GM12873 (cell line): ENCODE data around the gene FAM114A1.
A peak's percentile ranks its signal among the peaks of the same experiment; 100 is the strongest.

Source experiments
- TF ChIP-seq, protein P1 (sequence below): IDR thresholded peaks from 2 replicates; pipeline ENCODE4 v1.5.1; 2012; ENCODE audit warnings: low read depth, mild to moderate bottlenecking, moderate library complexity, low read length, control low read depth; ENCODE audit not compliant: insufficient read depth; ENCODE audit errors: missing control alignments

The FAM114A1 gene

DNA sequence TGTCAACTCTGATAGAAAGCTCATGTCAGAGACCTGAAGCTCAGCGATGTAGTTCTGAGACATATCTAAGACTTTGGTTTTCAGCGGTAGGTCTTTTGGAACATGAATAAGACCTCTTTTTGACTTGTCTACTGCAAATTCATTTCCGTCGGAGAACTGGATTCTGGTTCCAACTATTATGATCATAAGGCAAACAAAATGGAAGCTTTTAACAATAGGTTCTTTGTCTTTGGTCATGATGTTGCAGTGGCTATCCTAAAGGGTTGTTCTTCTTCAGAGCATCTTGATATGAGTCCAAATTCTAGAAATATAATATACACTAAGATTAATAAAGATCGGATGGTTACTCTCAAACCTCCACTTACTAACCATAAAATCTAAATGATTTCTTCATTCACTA is 38.4 kb upstream of the FAM114A1 start:
- TF ChIP-seq, protein P1, sequence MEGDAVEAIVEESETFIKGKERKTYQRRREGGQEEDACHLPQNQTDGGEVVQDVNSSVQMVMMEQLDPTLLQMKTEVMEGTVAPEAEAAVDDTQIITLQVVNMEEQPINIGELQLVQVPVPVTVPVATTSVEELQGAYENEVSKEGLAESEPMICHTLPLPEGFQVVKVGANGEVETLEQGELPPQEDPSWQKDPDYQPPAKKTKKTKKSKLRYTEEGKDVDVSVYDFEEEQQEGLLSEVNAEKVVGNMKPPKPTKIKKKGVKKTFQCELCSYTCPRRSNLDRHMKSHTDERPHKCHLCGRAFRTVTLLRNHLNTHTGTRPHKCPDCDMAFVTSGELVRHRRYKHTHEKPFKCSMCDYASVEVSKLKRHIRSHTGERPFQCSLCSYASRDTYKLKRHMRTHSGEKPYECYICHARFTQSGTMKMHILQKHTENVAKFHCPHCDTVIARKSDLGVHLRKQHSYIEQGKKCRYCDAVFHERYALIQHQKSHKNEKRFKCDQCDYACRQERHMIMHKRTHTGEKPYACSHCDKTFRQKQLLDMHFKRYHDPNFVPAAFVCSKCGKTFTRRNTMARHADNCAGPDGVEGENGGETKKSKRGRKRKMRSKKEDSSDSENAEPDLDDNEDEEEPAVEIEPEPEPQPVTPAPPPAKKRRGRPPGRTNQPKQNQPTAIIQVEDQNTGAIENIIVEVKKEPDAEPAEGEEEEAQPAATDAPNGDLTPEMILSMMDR, result no peak

DNA sequence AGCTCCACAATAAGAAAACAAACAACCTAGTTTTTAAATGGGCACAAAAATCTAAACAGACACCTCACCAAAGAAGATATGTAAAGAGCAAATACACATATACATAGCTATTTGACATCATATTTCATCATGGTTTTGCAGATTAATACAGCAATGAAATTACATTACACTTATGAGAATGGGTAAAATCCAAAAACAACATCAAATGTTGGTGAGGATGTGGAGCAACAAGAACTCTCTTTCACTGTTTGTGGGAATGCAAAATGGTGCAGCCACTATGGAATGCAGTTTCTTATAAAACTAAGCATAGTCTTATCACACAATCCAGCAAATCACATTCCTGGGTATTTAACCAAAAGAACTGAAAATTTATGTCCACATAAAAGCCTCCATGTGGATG is 36.0 kb upstream of the FAM114A1 start:
- TF ChIP-seq, protein P1, result no peak

DNA sequence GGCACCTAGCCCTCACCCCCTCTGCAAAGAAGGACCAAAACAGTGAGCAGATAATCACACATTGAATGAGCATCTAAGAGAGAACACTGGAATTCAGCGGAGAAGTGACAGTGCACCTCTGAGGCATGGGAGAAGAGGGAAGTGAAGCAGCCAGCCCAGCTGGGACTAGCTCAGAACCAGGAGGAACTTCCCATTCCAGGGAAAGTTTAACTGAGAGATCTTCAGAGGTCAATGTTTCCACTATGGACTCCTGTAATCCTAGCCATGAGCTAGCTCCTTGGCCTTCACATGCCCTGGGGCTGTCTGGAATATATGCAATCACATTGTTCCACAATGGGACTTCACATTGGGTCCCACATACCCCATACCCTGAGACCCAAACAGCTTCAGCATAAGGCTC is 35.4 kb upstream of the FAM114A1 start:
- TF ChIP-seq, protein P1, result no peak

DNA sequence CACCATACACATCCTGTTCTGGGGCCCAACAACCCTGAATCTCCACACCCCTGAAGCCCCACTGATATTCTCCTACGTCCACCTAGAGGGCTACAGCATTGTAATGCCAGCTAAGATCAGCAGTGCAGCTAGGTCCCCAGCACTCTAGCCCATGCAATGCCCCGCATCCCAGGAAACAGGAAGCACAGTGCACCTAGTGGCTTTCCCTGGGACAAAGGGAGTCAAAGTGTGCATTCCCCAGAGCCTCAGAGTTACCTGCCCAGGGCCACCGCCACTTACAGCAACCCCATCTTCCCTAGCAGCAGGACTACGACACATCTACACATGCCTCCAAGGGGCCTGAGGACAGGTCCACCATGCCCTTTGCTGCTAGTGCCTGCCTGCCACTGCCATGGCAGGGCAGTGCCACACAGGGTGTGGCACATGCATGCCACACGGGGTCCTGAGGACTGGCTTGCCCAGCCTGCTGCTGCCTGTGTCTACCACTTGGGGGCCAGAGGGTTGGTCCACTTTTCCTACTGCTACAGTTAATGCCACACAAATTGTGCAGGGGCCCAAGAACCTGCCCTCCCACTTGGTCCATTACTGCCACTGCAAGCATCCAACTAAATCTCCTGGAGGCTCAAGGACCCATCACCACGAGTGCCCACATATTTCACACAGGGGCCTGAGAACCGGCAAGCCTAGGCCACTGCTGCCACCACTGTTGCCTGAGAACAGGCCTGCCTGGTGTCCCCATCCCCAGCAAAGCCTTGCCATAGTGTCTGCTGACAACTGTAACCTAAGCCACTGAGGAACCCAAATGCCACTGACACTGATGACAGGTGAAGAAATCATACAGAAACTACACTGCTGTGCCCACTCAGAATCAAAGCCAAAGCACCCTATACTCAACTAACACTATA is 34.7 kb upstream of the FAM114A1 start:
- TF ChIP-seq, protein P1, result peak; percentile 47

DNA sequence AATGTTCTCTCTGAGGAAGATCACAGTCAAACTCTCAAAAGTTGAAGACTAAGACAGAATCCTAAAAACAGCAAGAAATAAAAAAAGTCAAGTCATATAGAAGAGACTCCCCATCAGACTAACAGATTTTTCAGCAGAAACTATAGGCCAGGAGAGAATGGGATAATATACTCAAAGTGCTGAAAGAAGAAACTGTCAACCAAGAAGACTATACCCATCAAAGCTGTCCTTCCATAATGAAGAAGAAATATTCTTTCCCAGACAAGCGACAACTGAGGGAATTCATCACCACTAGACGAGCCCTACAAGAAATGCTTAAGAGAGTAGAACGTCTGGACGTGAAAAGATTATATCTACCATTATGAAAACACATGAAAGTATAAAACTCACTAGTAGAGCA is 33.0 kb upstream of the FAM114A1 start:
- TF ChIP-seq, protein P1, result no peak

DNA sequence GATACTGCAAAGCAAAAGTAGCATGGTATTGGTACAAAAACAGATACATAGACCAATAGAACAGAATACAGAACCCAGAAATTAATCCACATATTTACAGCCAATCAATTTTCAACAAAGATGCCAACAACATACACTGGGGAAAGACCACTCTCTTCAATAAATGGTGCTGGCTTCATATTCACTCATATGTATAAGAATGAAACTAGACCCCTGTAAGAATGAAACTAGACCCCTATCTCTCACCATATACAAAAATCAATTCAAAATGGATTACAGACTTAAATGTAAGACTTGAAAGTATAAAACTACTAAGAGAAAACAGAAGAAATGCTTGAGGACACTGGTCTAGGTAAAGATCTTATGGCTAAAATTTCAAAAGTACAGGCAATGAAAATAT is 30.3 kb upstream of the FAM114A1 start:
- TF ChIP-seq, protein P1, result no peak

DNA sequence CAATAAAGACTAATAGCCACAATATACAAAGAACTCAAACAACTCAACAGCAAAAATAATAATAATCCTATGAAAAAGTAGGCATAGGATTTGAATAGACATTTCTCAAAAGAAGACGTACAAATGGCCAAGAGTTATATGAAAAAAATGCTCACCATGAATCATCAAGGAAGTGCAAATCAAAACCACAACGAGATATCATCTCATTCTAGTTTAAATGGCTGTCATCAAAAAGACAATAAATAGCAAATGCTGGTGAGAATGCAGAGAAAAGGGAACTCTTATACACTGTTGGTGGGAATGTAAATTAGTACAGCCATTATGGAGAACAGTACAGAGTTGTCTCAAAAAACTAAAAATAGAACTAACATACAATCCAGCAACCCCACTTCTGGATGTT is 29.8 kb upstream of the FAM114A1 start:
- TF ChIP-seq, protein P1, result no peak
